ENCODE results near the gene L3MBTL2.

- TF ChIP-seq CTCF (IDR thresholded peaks at IDR 0.05) (no peak), POLR2A (IDR thresholded peaks at IDR 0.05) (no peak)
Observed at GRCh38 chr22:41280854-41281253, 75.7 kb downstream of the L3MBTL2 start.
